Large intestine (tissue), 3 donors: ENCODE results near the gene CPED1. TPM values are rescaled to one million over a fixed set of nuclear protein-coding genes. Genes with fewer than 3 reads are reported as not detected.

ENCODE experiments used
- DNase-seq, 2 donors: peaks; one replicate each; pipeline versions ENCODE4 v3.0.0 to v3.0.0-alpha.2; 2013
- H3K27ac ChIP-seq: one replicate; pipeline ENCODE4 v1.5.1; 2013; ENCODE audit warnings: low read length
- H3K27me3 ChIP-seq: 2 replicates; pipeline ENCODE4 v1.6.1; 2013; ENCODE audit warnings: low read length; ENCODE audit not compliant: control insufficient read depth, insufficient read depth
- H3K36me3 ChIP-seq: 2 replicates; pipeline ENCODE4 v1.6.1; 2013; ENCODE audit warnings: low read length; ENCODE audit not compliant: control insufficient read depth, insufficient read depth
- H3K4me1 ChIP-seq: one replicate; pipeline ENCODE4 v1.6.1; 2013; ENCODE audit warnings: low read length; ENCODE audit not compliant: control insufficient read depth, insufficient read depth
- H3K4me3 ChIP-seq: one replicate; pipeline ENCODE4 v1.5.1; 2013; ENCODE audit warnings: low read length
- H3K9me3 ChIP-seq: one replicate; pipeline ENCODE4 v1.6.1; 2013; ENCODE audit warnings: mild to moderate bottlenecking, low read depth, low read length, moderate library complexity; ENCODE audit not compliant: control insufficient read depth
- WGBS: methylation state at CpG from one replicate; pipeline ENCODE4 v1.1.5; 2013; ENCODE audit warnings: low lambda C conversion rate; ENCODE audit not compliant: insufficient coverage; 5-methylcytosine and 5-hydroxymethylcytosine counted together
- polyA plus RNA-seq: library from polyadenylated mRNA; unstranded; fragments of 120-200 nt; gene quantifications from one replicate; pipeline ENCODE4 v1.2.1, GENCODE V29; 2013

CPED1 gene
- polyA plus RNA-seq, 1 donor, result 12.1 TPM

DNA sequence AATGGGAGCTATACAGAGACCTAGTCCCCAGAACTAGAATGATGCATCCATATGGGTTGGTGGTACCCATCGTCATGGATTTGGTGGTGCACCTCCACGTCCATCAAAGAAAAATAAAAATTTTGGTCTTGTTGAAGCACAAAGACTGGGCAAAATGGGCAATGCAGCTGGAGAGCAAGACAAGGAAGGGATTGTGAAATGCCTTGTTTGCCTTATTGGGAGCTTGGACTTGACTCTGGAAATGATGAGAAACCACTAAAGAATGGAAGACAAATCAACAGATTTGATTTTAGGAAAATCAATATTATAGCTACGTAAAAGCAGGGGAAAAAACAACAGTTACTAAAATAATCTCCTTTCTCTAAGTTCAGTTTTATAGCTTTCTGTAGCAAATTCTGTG, 150.9 kb downstream of the CPED1 start:
- no peaks in the 10 kb centered on the region for H3K36me3 ChIP-seq
- no peaks in the 10 kb centered on the region for H3K4me1 ChIP-seq
- no peaks in the 10 kb centered on the region for H3K9me3 ChIP-seq
- DNase-seq, result no peak
- WGBS, result no CpG with 5 or more reads among the region's 3 CpGs
- H3K27me3 ChIP-seq, result no peaks in the 10 kb centered on the region
- H3K27ac ChIP-seq, result no peak overlapping the region
- H3K4me3 ChIP-seq, result no peak overlapping the region

- Histone ChIP-seq H3K27ac (no peak overlapping the region), H3K36me3 (no peaks in the 10 kb centered on the region), H3K4me1 (no peaks in the 10 kb centered on the region), H3K27me3 (no peaks in the 10 kb centered on the region), H3K4me3 (no peak overlapping the region), H3K9me3 (no peaks in the 10 kb centered on the region)
- WGBS, result no CpG with 5 or more reads among the region's 1 CpG
- DNase-seq, result no peak
Measured at GRCh38 chr7:121140790-121141189, 152.3 kb downstream of the CPED1 start.

- no peak for DNase-seq
- no peak overlapping the region for H3K4me3 ChIP-seq
- H3K27ac ChIP-seq, result no peak overlapping the region
- H3K27me3 ChIP-seq, result no peaks in the 10 kb centered on the region
- H3K36me3 ChIP-seq, result no peaks in the 10 kb centered on the region
- WGBS, result no CpG with 5 or more reads among the region's 2 CpGs
- no peaks in the 10 kb centered on the region for H3K9me3 ChIP-seq
- no peaks in the 10 kb centered on the region for H3K4me1 ChIP-seq
Measured at GRCh38 chr7:121151774-121152221, 163.3 kb downstream of the CPED1 start.

- Histone ChIP-seq H3K27me3 (no peaks in the 10 kb centered on the region), H3K4me3 (no peak overlapping the region), H3K27ac (no peak overlapping the region), H3K36me3 (no peaks in the 10 kb centered on the region), H3K4me1 (no peaks in the 10 kb centered on the region), H3K9me3 (no peaks in the 10 kb centered on the region)
- no peak for DNase-seq
- no CpG with 5 or more reads among the region's 1 CpG for WGBS
Measured at GRCh38 chr7:121153411-121153810, 164.9 kb downstream of the CPED1 start.

- Histone ChIP-seq H3K9me3 (no peaks in the 10 kb centered on the region), H3K4me1 (no peaks in the 10 kb centered on the region), H3K27me3 (no peaks in the 10 kb centered on the region), H3K4me3 (no peak overlapping the region), H3K27ac (no peak overlapping the region), H3K36me3 (no peaks in the 10 kb centered on the region)
- DNase-seq, result no peak
- WGBS, result 63% methylated on average over 1 of the region's 1 CpG
Measured at GRCh38 chr7:121153995-121154394, 165.5 kb downstream of the CPED1 start.

DNA sequence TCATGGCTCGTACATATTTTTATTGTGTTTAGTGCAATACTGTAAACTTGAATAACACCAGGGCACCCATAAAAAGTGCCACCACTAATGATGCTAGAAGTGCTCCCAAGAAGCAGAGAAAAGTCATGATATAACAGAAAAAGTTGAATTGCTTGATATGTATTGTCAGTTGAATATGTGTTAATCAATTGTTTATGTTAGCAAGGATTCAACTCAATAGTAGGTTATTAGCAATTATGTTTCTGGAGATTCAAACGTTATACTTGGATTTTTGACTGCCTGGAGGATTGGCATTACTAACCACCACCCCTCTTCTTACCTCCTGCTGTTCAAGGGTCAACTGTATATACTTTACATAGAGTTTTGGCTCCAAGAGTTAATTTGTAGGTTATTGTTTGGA, 168.3 kb downstream of the CPED1 start:
- Histone ChIP-seq H3K27me3 (no peaks in the 10 kb centered on the region), H3K4me3 (no peak overlapping the region), H3K27ac (no peak overlapping the region), H3K9me3 (no peaks in the 10 kb centered on the region), H3K36me3 (no peaks in the 10 kb centered on the region), H3K4me1 (no peaks in the 10 kb centered on the region)
- WGBS, result 75% methylated on average over 1 of the region's 2 CpGs
- DNase-seq, result no peak

DNA sequence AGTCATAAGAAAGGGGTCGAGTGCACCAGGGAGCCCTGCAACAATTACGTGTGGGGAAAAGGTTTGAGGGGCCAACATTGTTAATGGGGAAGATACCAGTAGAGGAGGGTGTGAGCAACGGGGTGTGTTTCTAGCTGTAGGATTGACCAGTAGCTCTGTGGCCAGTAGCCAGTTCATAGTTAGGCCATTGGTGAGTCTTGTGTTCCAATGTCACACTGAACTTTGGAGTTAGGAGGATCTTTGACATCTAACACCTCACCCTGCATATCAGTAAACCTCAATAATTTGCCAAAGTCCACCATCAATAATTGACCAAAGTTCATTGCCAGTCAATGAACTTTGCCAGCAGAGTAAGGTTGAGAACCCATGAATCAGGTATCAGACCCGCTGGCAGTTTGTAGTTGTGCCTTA, 168.8 kb downstream of the CPED1 start:
- no peaks in the 10 kb centered on the region for H3K27me3 ChIP-seq
- no peaks in the 10 kb centered on the region for H3K4me1 ChIP-seq
- WGBS, result no CpG with 5 or more reads among the region's 4 CpGs
- DNase-seq, result no peak
- no peaks in the 10 kb centered on the region for H3K36me3 ChIP-seq
- H3K4me3 ChIP-seq, result no peak overlapping the region
- H3K27ac ChIP-seq, result no peak overlapping the region
- no peaks in the 10 kb centered on the region for H3K9me3 ChIP-seq

GRCh38 chr7:121157885-121158590, 169.5 kb downstream of the CPED1 start:
- Histone ChIP-seq H3K9me3 (no peaks in the 10 kb centered on the region), H3K4me3 (no peak overlapping the region), H3K27ac (no peak overlapping the region), H3K27me3 (no peaks in the 10 kb centered on the region), H3K4me1 (no peaks in the 10 kb centered on the region), H3K36me3 (no peaks in the 10 kb centered on the region)
- DNase-seq, result no peak
- WGBS, result 100% methylated on average over 2 of the region's 2 CpGs

DNA sequence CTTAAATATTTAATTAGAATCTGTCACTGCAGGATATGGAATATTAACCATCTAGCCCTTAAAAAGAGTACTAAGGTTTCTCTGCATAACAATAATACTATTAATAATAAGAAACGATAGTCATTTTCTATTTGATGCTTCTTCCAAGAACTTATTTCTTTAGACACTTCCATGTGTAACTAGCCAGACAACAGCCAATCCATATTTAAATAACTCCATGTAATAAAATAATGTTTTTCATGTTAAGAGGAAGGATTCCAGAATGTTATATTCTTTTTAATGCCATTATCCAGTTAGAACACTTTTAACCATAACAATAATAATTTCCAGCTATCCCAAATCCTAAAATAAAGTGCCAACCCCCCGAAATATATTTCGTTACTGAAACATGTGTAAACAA, 170.2 kb downstream of the CPED1 start:
- WGBS, result 94% methylated on average over 2 of the region's 3 CpGs
- H3K27me3 ChIP-seq, result no peaks in the 10 kb centered on the region
- H3K4me3 ChIP-seq, result no peak overlapping the region
- no peaks in the 10 kb centered on the region for H3K9me3 ChIP-seq
- no peak overlapping the region for H3K27ac ChIP-seq
- no peaks in the 10 kb centered on the region for H3K4me1 ChIP-seq
- H3K36me3 ChIP-seq, result no peaks in the 10 kb centered on the region
- no peak for DNase-seq

- no peak for DNase-seq
- no peaks in the 10 kb centered on the region for H3K9me3 ChIP-seq
- no peaks in the 10 kb centered on the region for H3K4me1 ChIP-seq
- no peaks in the 10 kb centered on the region for H3K27me3 ChIP-seq
- no peak overlapping the region for H3K27ac ChIP-seq
- no peak overlapping the region for H3K4me3 ChIP-seq
- no peaks in the 10 kb centered on the region for H3K36me3 ChIP-seq
- 100% methylated on average over 1 of the region's 3 CpGs for WGBS
Measured at GRCh38 chr7:121159553-121159952, 171.0 kb downstream of the CPED1 start.
